K562 (cell line): Measurements from ENCODE around the gene KLHL12. TPM values are rescaled to one million over a fixed set of nuclear protein-coding genes. Genes with fewer than 3 reads are reported as not detected.

Experiments used
- AFF4 ChIP-seq: sonication (generic); formaldehyde crosslinking; IDR thresholded peaks from 2 replicates; pipeline ENCODE4 v1.8.0; 2023; ENCODE audit warnings: mild to moderate bottlenecking, missing genetic modification reagents
- BHLHE40 ChIP-seq: IDR thresholded peaks from 2 replicates; pipeline ENCODE4 v1.6.1; 2011; ENCODE audit warnings: low read length, improper control_type of control experiment
- CEBPG ChIP-seq, 3 experiments: fragments of 200-800 bp in 1 of 3; sonication (Bioruptor generic) in 1 of 3; sonication (generic) in 1 of 3; formaldehyde crosslinking in 1 of 3; IDR thresholded peaks in 2 of 3; conservative IDR thresholded peaks in 1 of 3; 2 replicates each; pipeline versions ENCODE4 v1.6.1 to v1.8.0; 2016 to 2022; ENCODE audit warnings: missing compliant biosample characterization in 2 of 3, missing genetic modification characterization in 2 of 3, mild to moderate bottlenecking in 1 of 3, missing genetic modification reagents in 1 of 3
- CHD1 ChIP-seq: fragments of 200-600 bp; sonication (generic); IDR thresholded peaks from one replicate; pipeline ENCODE4 v1.6.1; 2012; ENCODE audit warnings: mild to moderate bottlenecking, moderate library complexity, low read length, inconsistent platforms
- FOXP1 ChIP-seq: sonication (generic); formaldehyde crosslinking; IDR thresholded peaks from 2 replicates; pipeline ENCODE4 v1.8.0; 2022; ENCODE audit warnings: mild to moderate bottlenecking, missing genetic modification reagents
- GABPB1 ChIP-seq: sonication (generic); formaldehyde crosslinking; IDR thresholded peaks from 2 replicates; pipeline ENCODE4 v1.8.0; 2022; ENCODE audit warnings: mild to moderate bottlenecking, missing genetic modification reagents
- GTF2E2 ChIP-seq: fragments of 200-800 bp; sonication (Bioruptor generic); IDR thresholded peaks from 2 replicates; pipeline ENCODE4 v1.6.1; 2016; ENCODE audit warnings: missing genetic modification characterization, missing compliant biosample characterization
- RBM22 ChIP-seq: fragments of 200-400 bp; formaldehyde crosslinking; IDR thresholded peaks from 2 replicates; pipeline ENCODE4 v1.6.1; 2018; ENCODE audit warnings: low read length, low read depth; ENCODE audit not compliant: poor library complexity, severe bottlenecking
- STAG1 ChIP-seq: sonication (generic); formaldehyde crosslinking; IDR thresholded peaks from 2 replicates; pipeline ENCODE4 v1.5.0; 2020; ENCODE audit warnings: missing genetic modification reagents, borderline replicate concordance
- ZBTB17 ChIP-seq: fragments of 450-650 bp; formaldehyde crosslinking; IDR thresholded peaks from 2 replicates; pipeline ENCODE4 v1.4.0; 2020; ENCODE audit warnings: mild to moderate bottlenecking
- ZBTB40 ChIP-seq, 2 experiments: fragments of 450-650 bp in 1 of 2; sonication (generic) in 1 of 2; formaldehyde crosslinking in 1 of 2; IDR thresholded peaks; 2 replicates each; pipeline versions ENCODE4 v1.7.1 to v1.9.0; 2016 to 2022; ENCODE audit warnings: inconsistent platforms in 1 of 2, mild to moderate bottlenecking in 1 of 2, missing genetic modification reagents in 1 of 2
- ZNF143 ChIP-seq: sonication (generic); formaldehyde crosslinking; IDR thresholded peaks from 2 replicates; pipeline ENCODE4 v1.9.0; 2022; ENCODE audit warnings: mild to moderate bottlenecking, missing genetic modification reagents
- polyA plus RNA-seq, 8 experiments: library from polyadenylated mRNA; depleted of rRNA in 4 of 8; stranded (reverse) in 5 of 8; unstranded in 3 of 8; fragments of >200 nt; fragmentation: Nextera tagmentation in 2 of 8; fragmentation: Illumina TruSeq in 1 of 8; extraction: Ambion mirVana in 2 of 8; extraction: Trizol in 1 of 8; gene quantifications; 2 replicates each; pipeline versions ENCODE4 v1.2.1 to v1.2.3, GENCODE V29; 2011 to 2014; ENCODE audit warnings: inconsistent platforms in 1 of 8, missing spikeins in 1 of 8
- total RNA-seq, 7 experiments: library from RNA; depleted of rRNA in 6 of 7; stranded (reverse); fragments of >200 nt in 6 of 7; fragmentation: Illumina TruSeq in 2 of 7; extraction: Trizol in 2 of 7; gene quantifications; 2 replicates each; pipeline versions ENCODE4 v1.2.1 to v1.2.3, GENCODE V29; 2011 to 2021; ENCODE audit warnings: low replicate concordance in 1 of 7

KLHL12 gene
- total and polyA plus RNA-seq, 9 of the 15 experiments (the other 6 are each of a cell fraction or from before 2014, with no cell fraction given) = 23.1 to 85.1 (median 35.0) TPM

- TF ChIP-seq ZBTB40 (IDR thresholded peaks at IDR 0.05) (peak; percentile 35; the same call in 1 of the 2 replicates), ZBTB40 (CRISPR knock-in tag; IDR thresholded peaks at IDR 0.05) (no peak), CHD1 (peak; percentile 51), GTF2E2 (tag) (0 out of 2 replicates have a peak, but pooled peaks have one; percentile 50), STAG1 (CRISPR knock-in tag) (peak; percentile 49), CEBPG (CRISPR knock-in tag; IDR thresholded peaks at IDR 0.05) (0 out of 2 replicates have a peak, but pooled peaks have one; percentile 24), CEBPG (tag; conservative IDR thresholded peaks at IDR 0.05 in 1 of 2, IDR thresholded peaks at IDR 0.05 in 1 of 2) (no peak), AFF4 (CRISPR knock-in tag) (no peak), ZNF143 (0 out of 2 replicates have a peak, but pooled peaks have one; percentile 33), ZBTB17 (CRISPR knock-in tag) (no peak), RBM22 (no peak), FOXP1 (CRISPR knock-in tag) (0 out of 2 replicates have a peak, but pooled peaks have one; percentile 30), GABPB1 (peak; percentile 10; the same call in 1 of the 2 replicates), BHLHE40 (0 out of 2 replicates have a peak, but pooled peaks have one; percentile 1)
- TF ChIP-seq, all 486 proteins: peak for 10
Measured at GRCh38 chr1:202966006-202966898, 39.2 kb upstream of the KLHL12 start (continued).
